H1 (cell line): ENCODE measurements around the gene BABAM1. TPM values are rescaled to one million over a fixed set of nuclear protein-coding genes. Genes with fewer than 3 reads are reported as not detected.

Experiments used
- CHD1 ChIP-seq: IDR thresholded peaks from 2 replicates; pipeline ENCODE4 v1.6.1; 2012; ENCODE audit warnings: low read depth, low read length, improper control_type of control experiment
- polyA plus RNA-seq, 7 experiments: library from polyadenylated mRNA; depleted of rRNA in 3 of 7; stranded (reverse) in 5 of 7; unstranded in 2 of 7; fragments of >200 nt in 5 of 7; fragments of 200-250 nt in 2 of 7; gene quantifications; 1 replicate in 5 of 7; 2 replicates in 1 of 7; 4 replicates in 1 of 7; pipeline versions ENCODE4 v1.2.1 to v1.2.3, GENCODE V29; 2011 to 2013; ENCODE audit warnings: missing spikeins in 2 of 7, mixed read lengths in 2 of 7
- total RNA-seq: library from RNA; stranded (reverse); fragmentation: NEBNext Ultra II Directional; extraction: Animal tissue kit (Norgen Biotek cat#: 25700); gene quantifications from 2 replicates; pipeline ENCODE4 v1.2.1, GENCODE V29; 2021

Gene BABAM1
- total and polyA plus RNA-seq, 2 of the 8 experiments (the other 6 are each of a cell fraction or from before 2014, with no cell fraction given) = 127 to 133 TPM

- no peak for TF ChIP-seq CHD1
These were observed 35.3 kb downstream of the BABAM1 start (continued) for GRCh38 chr19:17302391-17303166.
